ENCODE measurements around the gene CLGN.

GRCh38 chr4:140374130-140374477 is 53.3 kb downstream of the CLGN start:
- TF ChIP-seq CTCF (conservative IDR thresholded peaks at IDR 0.05; ENCODE audit: low read depth, low read length): no peak
- TF ChIP-seq RFX5 (IDR thresholded peaks at IDR 0.05; ENCODE audit: low read depth, low read length): no peak
- TF ChIP-seq RCOR1 (IDR thresholded peaks at IDR 0.05; ENCODE audit: insufficient replicate concordance, low read length): no peak
- TF ChIP-seq SMC3 (IDR thresholded peaks at IDR 0.05; ENCODE audit: low read depth, low read length): no peak
- TF ChIP-seq RAD21 (IDR thresholded peaks at IDR 0.05; ENCODE audit: low read length): no peak
- TF ChIP-seq ELK1 (IDR thresholded peaks at IDR 0.05; ENCODE audit: borderline replicate concordance, low read depth, low read length): no peak
- no peak for TF ChIP-seq BHLHE40 (IDR thresholded peaks at IDR 0.05; ENCODE audit: low read depth, low read length)
- no peak for TF ChIP-seq FOS (IDR thresholded peaks at IDR 0.05; ENCODE audit: low read depth, low read length)
- no peak for TF ChIP-seq USF2 (IDR thresholded peaks at IDR 0.05; ENCODE audit: low read depth, low read length)
- no peak for TF ChIP-seq POLR2A (IDR thresholded peaks at IDR 0.05; ENCODE audit: low read depth, low read length)
- TF ChIP-seq MXI1 (IDR thresholded peaks at IDR 0.05; ENCODE audit: borderline replicate concordance, low read depth, low read length): no peak

Data from IMR-90 (cell line).